Liver (tissue), 9 donors: ENCODE data around the gene RFX7. TPM values are rescaled to one million over a fixed set of nuclear protein-coding genes. Genes with fewer than 3 reads are reported as not detected.

Experiments
- DNase-seq: peaks from one replicate; pipeline ENCODE4 v3.0.0-alpha.2; 2017; ENCODE audit warnings: low spot score
- H3K27ac ChIP-seq, 2 donors: one replicate each; pipeline ENCODE4 v1.7.0; 2013; ENCODE audit warnings: inconsistent platforms in 2 of 2, low read length in 2 of 2, control low read depth in 1 of 2, low read depth in 1 of 2, mild to moderate bottlenecking in 1 of 2
- H3K27me3 ChIP-seq, 4 donors: one replicate each; pipeline versions ENCODE4 v1.6.1 to v1.7.0; 2013; ENCODE audit warnings: low read length in 3 of 4, inconsistent platforms in 1 of 4, mild to moderate bottlenecking in 1 of 4, moderate library complexity in 1 of 4; ENCODE audit not compliant: control insufficient read depth in 4 of 4, insufficient read depth in 4 of 4
- H3K36me3 ChIP-seq, 4 donors: one replicate each; pipeline versions ENCODE4 v1.6.1 to v1.7.0; 2013; ENCODE audit warnings: low read length in 3 of 4, mild to moderate bottlenecking in 3 of 4, low read depth in 1 of 4, moderate library complexity in 1 of 4; ENCODE audit not compliant: control insufficient read depth in 4 of 4, insufficient read depth in 3 of 4
- H3K4me1 ChIP-seq, 4 donors: one replicate each; pipeline versions ENCODE4 v1.6.1 to v1.7.0; 2013; ENCODE audit warnings: low read length in 3 of 4, mild to moderate bottlenecking in 3 of 4, moderate library complexity in 1 of 4; ENCODE audit not compliant: control insufficient read depth in 4 of 4, insufficient read depth in 4 of 4
- H3K4me3 ChIP-seq, 3 donors: one replicate each; pipeline versions ENCODE4 v1.6.1 to v1.7.0; 2013; ENCODE audit warnings: low read length in 3 of 3, control low read depth in 1 of 3, low read depth in 1 of 3, mild to moderate bottlenecking in 1 of 3
- H3K9ac ChIP-seq, 2 donors: one replicate each; pipeline ENCODE4 v1.7.0; 2013; ENCODE audit warnings: low read length in 2 of 2, mild to moderate bottlenecking in 2 of 2, moderate library complexity in 2 of 2, control low read depth in 1 of 2, low read depth in 1 of 2
- H3K9me3 ChIP-seq, 4 donors: one replicate each; pipeline versions ENCODE4 v1.6.1 to v1.7.0; 2013; ENCODE audit warnings: low read length in 3 of 4; ENCODE audit not compliant: control insufficient read depth in 4 of 4
- ATF3 ChIP-seq: IDR thresholded peaks from 2 replicates; pipeline ENCODE4 v1.6.1; 2016; ENCODE audit warnings: antibody characterized with exemption
- CTCF ChIP-seq: fragments of 150-350 bp; IDR thresholded peaks from 2 replicates; pipeline ENCODE4 v1.5.1; 2017; ENCODE audit warnings: improper control_type of control experiment, low read depth, low read length; ENCODE audit not compliant: missing input control
- EGR1 ChIP-seq, 2 donors: IDR thresholded peaks; 2 replicates each; pipeline ENCODE4 v1.6.1; 2016 to 2018; ENCODE audit warnings: antibody characterized with exemption in 2 of 2, low read depth in 2 of 2
- FOXA2 ChIP-seq: IDR thresholded peaks from 2 replicates; pipeline ENCODE4 v1.6.1; 2016; ENCODE audit warnings: antibody characterized with exemption
- GABPA ChIP-seq, 2 donors: IDR thresholded peaks in 1 of 2; conservative IDR thresholded peaks in 1 of 2; 2 replicates each; pipeline ENCODE4 v1.6.1; 2016; ENCODE audit warnings: antibody characterized with exemption in 2 of 2, mild to moderate bottlenecking in 1 of 2, moderate library complexity in 1 of 2
- HNF4A ChIP-seq, 2 donors: conservative IDR thresholded peaks; 2 replicates each; pipeline ENCODE4 v1.6.1; 2016; ENCODE audit warnings: antibody characterized with exemption in 2 of 2, mild to moderate bottlenecking in 2 of 2
- JUND ChIP-seq, 2 donors: IDR thresholded peaks; 2 replicates each; pipeline ENCODE4 v1.6.1; 2016; ENCODE audit warnings: antibody characterized with exemption in 2 of 2
- NR2F2 ChIP-seq: IDR thresholded peaks from 2 replicates; pipeline ENCODE4 v1.6.1; 2016; ENCODE audit warnings: antibody characterized with exemption
- RXRA ChIP-seq, 2 donors: IDR thresholded peaks; 2 replicates each; pipeline ENCODE4 v1.6.1; 2017 to 2018; ENCODE audit warnings: antibody characterized with exemption in 2 of 2, mild to moderate bottlenecking in 1 of 2
- SP1 ChIP-seq: IDR thresholded peaks from 2 replicates; pipeline ENCODE4 v1.6.1; 2018; ENCODE audit warnings: antibody characterized with exemption, mild to moderate bottlenecking
- TAF1 ChIP-seq: conservative IDR thresholded peaks from 2 replicates; pipeline ENCODE4 v1.6.1; 2016; ENCODE audit warnings: antibody characterized with exemption, mild to moderate bottlenecking
- YY1 ChIP-seq: IDR thresholded peaks from 2 replicates; pipeline ENCODE4 v1.6.1; 2016; ENCODE audit warnings: antibody characterized with exemption, mild to moderate bottlenecking
- WGBS: extraction: QIAGEN DNeasy Blood & Tissue Kit; methylation state at CpG from one replicate; pipeline ENCODE4 v1.1.7; 2013; 5-methylcytosine and 5-hydroxymethylcytosine counted together
- polyA plus RNA-seq, 2 donors: library from polyadenylated mRNA; stranded (reverse) in 1 of 2; unstranded in 1 of 2; fragments of 200-250 nt in 1 of 2; fragments of >200 nt in 1 of 2; fragmentation: Nextera tagmentation in 1 of 2; extraction: Ambion mirVana in 1 of 2; gene quantifications; one replicate each; pipeline versions ENCODE4 v1.2.1 to v1.2.3, GENCODE V29; 2013 to 2015
- total RNA-seq, 2 donors: library from RNA; depleted of rRNA; stranded (reverse); fragments of >200 nt; gene quantifications; one replicate each; pipeline ENCODE4 v1.2.3, GENCODE V29; 2014
- TF ChIP-seq, protein P1 (sequence below): IDR thresholded peaks from 2 replicates; pipeline ENCODE4 v1.6.1; 2016; ENCODE audit warnings: antibody characterized with exemption
- donor health status: healthy.
- donor health status: healthy.
- donor health status: healthy.
- donor health status: healthy.
- donor health status: healthy.

RFX7 gene
- total and polyA plus RNA-seq, 4 donors = 1.3 to 4.2 (median 1.9) TPM

- Histone ChIP-seq H3K27ac (no peak overlapping the region), H3K4me1 (no peaks in the 10 kb centered on the region), H3K27me3 (no peaks in the 10 kb centered on the region), H3K4me3 (no peak overlapping the region), H3K9ac (no peak overlapping the region), H3K9me3 (peaks cover 4 to 17% (median 7%) of the 10 kb centered on the region in 4 donors), H3K36me3 (peaks cover 6 to 9% (median 6%) of the 10 kb centered on the region in 4 donors)
- TF ChIP-seq JUND (IDR thresholded peaks at IDR 0.05) (no peak), EGR1 (IDR thresholded peaks at IDR 0.05; ENCODE audit: low read depth in 2 of 2) (no peak), YY1 (no peak), RXRA (IDR thresholded peaks at IDR 0.05) (no peak), CTCF (no peak)
- no peak for DNase-seq
- 97% methylated on average over 3 of the region's 3 CpGs for WGBS
Measured at GRCh38 chr15:56232058-56232457, 11.6 kb downstream of the RFX7 start.

GRCh38 chr15:56228854-56229253 lies 14.8 kb downstream of the RFX7 start:
- Histone ChIP-seq H3K4me3 (no peak overlapping the region), H3K36me3 (peaks cover 4 to 9% (median 6%) of the 10 kb centered on the region in 4 donors), H3K9ac (no peak overlapping the region), H3K27ac (no peak overlapping the region), H3K4me1 (no peaks in the 10 kb centered on the region), H3K27me3 (no peaks in the 10 kb centered on the region), H3K9me3 (peaks cover 4 to 17% (median 7%) of the 10 kb centered on the region in 4 donors)
- DNase-seq = no peak
- TF ChIP-seq TAF1 (no peak), YY1 (no peak), FOXA2 (no peak), GABPA (IDR thresholded peaks at IDR 0.05 in 1 of 2, conservative IDR thresholded peaks at IDR 0.05 in 1 of 2) (no peak), ATF3 (no peak), NR2F2 (no peak), HNF4A (conservative IDR thresholded peaks at IDR 0.05) (no peak), JUND (IDR thresholded peaks at IDR 0.05) (no peak)

GRCh38 chr15:56228352-56228751 lies 15.3 kb downstream of the RFX7 start:
- Histone ChIP-seq H3K9me3 (peaks cover 4 to 17% (median 7%) of the 10 kb centered on the region in 4 donors), H3K9ac (no peak overlapping the region), H3K36me3 (peaks cover 4 to 8% (median 5%) of the 10 kb centered on the region in 4 donors), H3K4me3 (no peak overlapping the region), H3K27me3 (no peaks in the 10 kb centered on the region), H3K4me1 (no peaks in the 10 kb centered on the region), H3K27ac (no peak overlapping the region)
- DNase-seq = no peak
- TF ChIP-seq CTCF = no peak
- no peak for TF ChIP-seq YY1
- no peak for TF ChIP-seq SP1
- TF ChIP-seq, protein P1, sequence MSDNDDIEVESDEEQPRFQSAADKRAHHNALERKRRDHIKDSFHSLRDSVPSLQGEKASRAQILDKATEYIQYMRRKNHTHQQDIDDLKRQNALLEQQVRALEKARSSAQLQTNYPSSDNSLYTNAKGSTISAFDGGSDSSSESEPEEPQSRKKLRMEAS = no peak
